Activated CD4-positive, CD25-positive, alpha-beta regulatory T cell (primary cell): ENCODE results near the gene C6orf136.
A peak's percentile ranks its signal among the peaks of the same experiment; 100 is the strongest.

Source experiments
- DNase-seq, 4 experiments: peaks; one replicate each; lab custom pipeline; 2025; lab: John Stamatoyannopoulos, UW

Gene C6orf136

GRCh38 chr6:30686009-30686907, 39.3 kb downstream of the C6orf136 start, which contains the start of gene PPP1R18:
TSS of gene PPP1R18 (minus strand) at chr6:30686645. CDS start at chr6:30686018, 627 bp downstream.
- peak; percentile 64 to 79 (median 70) for DNase-seq

GRCh38 chr6:30686908-30687658, 40.1 kb downstream of the C6orf136 start:
- DNase-seq, result peak; percentile 53 to 72 (median 60)

GRCh38 chr6:30687659-30688431, 40.9 kb downstream of the C6orf136 start:
- no peak for DNase-seq

- DNase-seq, result no peak
Measured at GRCh38 chr6:30688569-30688968, 41.6 kb downstream of the C6orf136 start.

GRCh38 chr6:30689022-30689865, 42.3 kb downstream of the C6orf136 start:
- no peak for DNase-seq

GRCh38 chr6:30689985-30690384, 43.1 kb downstream of the C6orf136 start:
- DNase-seq, result no peak

GRCh38 chr6:30690403-30691207, 43.7 kb downstream of the C6orf136 start, which contains the start of gene NRM:
TSS of gene NRM (minus strand) at chr6:30690984. CDS start at chr6:30690974, 10 bp downstream.
- DNase-seq, result peak; percentile 37 to 67 (median 49)

GRCh38 chr6:30691208-30691847, 44.4 kb downstream of the C6orf136 start:
- no peak for DNase-seq

- no peak for DNase-seq
Measured at GRCh38 chr6:30696432-30696831, 49.5 kb downstream of the C6orf136 start.

GRCh38 chr6:30700340-30700739, 53.4 kb downstream of the C6orf136 start:
- no peak for DNase-seq
